ENCODE results near the gene FZD10. TPM values are rescaled to one million over a fixed set of nuclear protein-coding genes. Genes with fewer than 3 reads are reported as not detected.

The FZD10 gene, protein sequence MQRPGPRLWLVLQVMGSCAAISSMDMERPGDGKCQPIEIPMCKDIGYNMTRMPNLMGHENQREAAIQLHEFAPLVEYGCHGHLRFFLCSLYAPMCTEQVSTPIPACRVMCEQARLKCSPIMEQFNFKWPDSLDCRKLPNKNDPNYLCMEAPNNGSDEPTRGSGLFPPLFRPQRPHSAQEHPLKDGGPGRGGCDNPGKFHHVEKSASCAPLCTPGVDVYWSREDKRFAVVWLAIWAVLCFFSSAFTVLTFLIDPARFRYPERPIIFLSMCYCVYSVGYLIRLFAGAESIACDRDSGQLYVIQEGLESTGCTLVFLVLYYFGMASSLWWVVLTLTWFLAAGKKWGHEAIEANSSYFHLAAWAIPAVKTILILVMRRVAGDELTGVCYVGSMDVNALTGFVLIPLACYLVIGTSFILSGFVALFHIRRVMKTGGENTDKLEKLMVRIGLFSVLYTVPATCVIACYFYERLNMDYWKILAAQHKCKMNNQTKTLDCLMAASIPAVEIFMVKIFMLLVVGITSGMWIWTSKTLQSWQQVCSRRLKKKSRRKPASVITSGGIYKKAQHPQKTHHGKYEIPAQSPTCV
- under 1 TPM; 0.12 to 0.31 TPM for total RNA-seq
- long read RNA-seq, result 0 reads

DNA sequence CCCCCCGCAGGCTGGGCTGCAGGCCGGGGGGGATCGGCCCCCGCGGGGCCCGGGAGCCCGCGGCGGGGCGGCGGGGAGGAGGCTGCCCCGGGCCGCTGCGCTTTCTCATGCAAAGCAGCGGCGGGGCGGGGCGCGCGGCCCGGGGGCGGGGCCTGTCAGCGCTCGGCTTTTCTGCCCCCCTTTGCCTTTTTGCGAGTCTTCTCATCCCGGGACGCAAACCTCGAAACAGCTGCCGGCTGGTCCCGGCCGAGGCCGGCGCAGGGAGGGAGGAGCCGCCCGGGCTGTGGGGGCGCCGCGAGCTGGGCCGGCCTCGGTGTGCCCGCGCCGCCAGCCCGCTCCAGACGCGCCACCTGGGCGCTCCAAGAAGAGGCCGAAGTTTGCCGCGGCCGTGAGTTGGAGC, at the start of gene FZD10:
FZD10 (plus strand) TSS at position 198 of the 400 bp plus-strand sequence. CDS start 479 bp downstream, outside the sequence.
- DNase-seq (peak; percentile 53), ATAC-seq (peak; percentile 62 to 63)
- intact Hi-C loops (cut with DNase I), result no loop called here

DNA sequence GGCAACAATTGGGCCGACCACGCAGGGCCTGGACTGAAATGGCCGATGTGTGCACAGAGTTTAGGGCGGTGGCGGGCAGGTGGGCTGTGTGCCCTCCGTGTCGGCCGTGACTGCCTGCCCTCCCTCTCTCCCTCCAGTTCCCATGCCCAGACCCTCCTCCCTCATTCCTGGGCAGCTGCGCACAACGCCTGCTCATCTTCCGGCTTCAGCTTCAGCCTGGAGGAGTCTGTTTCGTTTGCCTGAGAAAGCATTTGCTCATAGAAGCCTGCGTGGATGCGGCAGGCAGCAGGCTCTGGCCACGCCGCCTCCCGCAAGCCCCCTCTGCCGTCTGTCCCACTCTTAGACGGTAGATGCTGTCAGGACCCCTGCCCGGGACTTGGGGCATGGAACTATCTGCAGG, 47.3 kb upstream of the FZD10 start:
- intact Hi-C loops (cut with DNase I), result no loop called here
- DNase-seq (no peak), ATAC-seq (no peak)

DNA sequence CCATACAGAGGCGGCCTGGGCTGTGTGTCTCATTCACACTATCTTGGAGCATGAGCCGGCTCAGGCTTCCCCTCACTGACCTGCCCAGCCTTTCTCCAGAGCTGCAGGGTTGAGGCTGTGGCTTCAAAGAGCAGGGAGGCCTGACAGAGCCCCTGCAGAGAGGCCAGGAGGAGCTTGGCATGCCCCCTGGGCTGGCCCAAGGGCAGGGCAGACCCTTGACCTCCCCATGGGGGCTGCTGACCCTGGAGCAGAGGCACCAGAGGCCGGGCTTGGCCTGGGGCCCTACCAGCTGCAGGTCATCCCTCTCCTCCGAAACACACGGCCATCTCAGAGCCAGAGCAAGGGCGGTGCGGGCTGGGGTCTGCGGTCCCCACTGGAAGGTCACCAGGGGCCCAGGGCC, 46.6 kb upstream of the FZD10 start:
- no peak for DNase-seq
- ATAC-seq, result no peak
- intact Hi-C loops (cut with DNase I), result no loop called here

DNA sequence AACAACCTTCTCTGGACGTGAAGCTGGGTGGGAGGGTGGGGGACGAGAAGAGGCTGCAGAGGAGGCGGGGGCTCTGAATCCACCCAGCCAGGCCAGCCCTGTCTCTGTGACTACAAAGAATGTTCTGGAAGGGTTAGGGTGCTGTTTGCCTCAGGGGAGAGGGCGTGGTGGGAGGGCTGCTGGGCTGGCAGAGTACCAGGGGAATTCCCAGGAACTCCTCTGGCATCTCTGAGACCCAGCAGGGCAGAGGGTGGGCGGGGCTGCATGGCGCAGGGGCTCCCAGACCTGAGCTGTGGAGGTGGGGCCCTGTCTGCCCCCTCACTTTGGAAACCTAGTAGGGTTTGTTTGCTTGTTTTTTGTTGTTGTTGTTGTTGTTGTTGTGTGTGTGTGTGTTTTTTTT, 45.5 kb upstream of the FZD10 start:
- intact Hi-C loops (cut with DNase I), result no loop called here

DNA sequence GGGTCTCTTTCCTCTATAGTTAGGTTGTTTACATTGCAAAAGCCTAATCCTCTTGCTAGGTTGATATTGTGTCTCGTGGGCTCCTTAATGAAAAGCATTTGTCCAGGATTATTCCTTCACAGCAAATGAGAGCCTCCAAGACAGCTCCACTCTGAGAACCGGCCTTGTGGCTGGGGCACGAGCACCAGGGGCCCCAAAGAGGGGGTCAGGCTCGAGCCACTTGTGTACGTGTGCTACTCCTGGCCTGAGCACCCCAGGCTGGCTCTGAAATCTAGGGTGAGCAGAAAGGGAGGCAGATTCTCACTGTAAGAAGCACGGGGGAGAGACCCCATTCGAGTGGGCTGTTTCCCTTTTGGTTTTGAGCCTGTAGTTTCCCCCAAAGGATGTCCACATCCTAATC, 45.0 kb upstream of the FZD10 start:
- ATAC-seq (no peak), DNase-seq (no peak)
- intact Hi-C loops (cut with DNase I), result no loop called here

More for the DNA sequence above, 45.5 kb upstream of the FZD10 start:
- ATAC-seq, result no peak
- DNase-seq, result no peak

DNA sequence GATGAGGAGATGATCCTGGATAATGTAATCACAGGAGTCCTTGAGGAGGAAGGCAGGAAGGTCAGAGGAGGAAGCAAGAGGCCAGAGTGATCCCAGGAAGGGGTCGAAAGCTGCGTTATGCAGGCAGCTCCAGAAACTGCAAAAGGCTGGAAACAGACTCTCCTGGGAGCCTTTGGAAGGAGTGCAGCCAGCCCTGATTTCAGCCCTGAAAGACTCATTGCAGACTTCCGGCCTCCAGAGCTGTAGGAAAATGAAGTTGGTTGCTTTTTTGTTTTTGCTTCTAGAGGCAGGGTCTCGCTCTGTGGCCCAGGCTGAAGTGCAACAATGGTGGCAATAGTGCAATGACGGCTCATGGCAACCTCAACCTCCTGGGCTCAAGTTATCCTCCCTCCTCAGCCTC, 44.6 kb upstream of the FZD10 start:
- DNase-seq (no peak), ATAC-seq (no peak)
- intact Hi-C loops (cut with DNase I), result no loop called here

DNA sequence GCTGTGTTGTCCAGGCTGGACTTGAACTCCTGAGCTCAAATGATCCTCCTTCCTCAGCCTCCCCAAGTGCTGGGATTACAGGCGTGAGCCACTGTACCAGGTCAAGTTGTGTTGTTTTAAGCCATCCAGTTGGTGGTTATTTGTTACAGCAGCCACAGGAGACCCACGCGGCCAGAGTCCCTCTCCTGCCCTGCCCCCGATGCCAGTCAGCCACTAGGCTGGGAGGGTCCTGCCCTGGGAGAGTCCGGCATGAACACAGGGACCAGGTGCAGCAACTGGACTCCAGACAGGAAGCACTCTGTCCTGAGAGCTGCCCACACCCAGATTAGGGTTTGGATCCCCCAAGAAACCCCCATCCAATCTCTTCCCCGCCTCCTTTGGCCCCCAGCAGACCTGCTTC, 44.1 kb upstream of the FZD10 start:
- ATAC-seq, result no peak
- intact Hi-C loops (cut with DNase I), result no loop called here
- no peak for DNase-seq

DNA sequence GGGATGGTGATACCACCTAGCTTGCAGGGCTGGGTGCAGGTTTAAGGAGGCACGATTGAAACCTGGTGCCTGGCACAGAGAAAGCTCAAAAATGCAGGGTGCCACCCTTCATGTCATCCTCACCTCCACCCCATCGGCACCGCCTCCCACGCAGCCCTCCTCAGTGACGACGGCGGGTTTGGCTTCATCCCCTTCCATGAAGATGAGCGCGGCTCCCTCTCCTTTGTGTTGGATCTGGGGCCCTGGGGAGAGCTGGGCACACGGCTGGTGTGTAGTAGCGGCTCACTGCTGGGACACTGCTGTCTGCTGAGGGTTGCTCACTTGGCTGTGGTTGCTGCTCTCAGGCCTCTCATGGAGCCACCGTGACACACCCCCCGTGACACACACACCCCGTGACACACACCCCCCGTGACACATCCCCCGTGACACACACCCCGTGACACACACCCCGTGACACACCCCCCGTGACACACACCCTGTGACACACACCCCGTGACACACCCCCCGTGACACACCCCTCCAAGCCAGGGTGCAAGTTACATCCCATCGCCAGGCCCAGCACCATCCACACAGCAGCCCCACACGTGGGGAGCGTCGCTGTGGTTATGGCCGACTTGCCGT, 42.9 kb upstream of the FZD10 start:
- intact Hi-C loops (cut with DNase I), result no loop called here
- DNase-seq (no peak), ATAC-seq (no peak)

DNA sequence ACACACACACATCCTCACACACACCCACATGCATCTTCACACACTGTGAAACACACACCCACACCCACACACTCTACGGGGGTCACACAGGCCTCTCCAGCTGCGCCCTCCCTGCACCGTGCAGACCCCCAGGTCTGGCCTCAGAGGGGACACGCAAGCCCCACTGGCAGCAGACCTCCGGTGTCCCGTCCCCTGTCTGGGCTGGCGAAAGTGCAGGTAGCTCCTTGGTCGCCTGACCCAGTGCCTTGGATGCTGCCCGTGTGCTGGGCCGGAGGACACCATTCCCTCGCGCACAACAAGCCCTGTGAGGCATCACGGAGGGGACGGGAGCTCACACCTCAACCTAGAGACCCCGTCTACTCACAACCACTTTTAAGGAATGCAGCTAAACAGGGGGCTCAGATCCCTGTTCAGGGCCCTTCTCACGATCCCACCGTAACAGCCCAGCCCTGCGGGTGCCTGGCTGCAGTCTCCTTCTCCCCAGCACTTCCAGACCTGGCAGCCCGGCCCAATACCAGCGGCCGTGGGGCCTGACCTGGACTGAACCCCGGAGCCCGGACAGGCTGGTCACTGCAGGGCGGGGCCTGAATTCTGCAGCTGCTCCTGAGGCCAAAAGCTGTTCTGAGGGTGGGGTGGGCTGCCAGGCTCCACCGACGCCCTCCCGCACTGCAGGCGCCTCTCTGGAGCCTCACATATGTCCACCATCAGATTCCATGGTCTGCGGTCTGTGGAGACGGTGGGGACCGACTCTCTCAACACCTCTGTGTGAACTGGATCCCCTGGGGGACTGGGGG, 42.1 kb upstream of the FZD10 start:
- DNase-seq (no peak), ATAC-seq (peak in 1 of 2 donors; percentile 14)
- intact Hi-C loops (cut with DNase I), result no loop called here

DNA sequence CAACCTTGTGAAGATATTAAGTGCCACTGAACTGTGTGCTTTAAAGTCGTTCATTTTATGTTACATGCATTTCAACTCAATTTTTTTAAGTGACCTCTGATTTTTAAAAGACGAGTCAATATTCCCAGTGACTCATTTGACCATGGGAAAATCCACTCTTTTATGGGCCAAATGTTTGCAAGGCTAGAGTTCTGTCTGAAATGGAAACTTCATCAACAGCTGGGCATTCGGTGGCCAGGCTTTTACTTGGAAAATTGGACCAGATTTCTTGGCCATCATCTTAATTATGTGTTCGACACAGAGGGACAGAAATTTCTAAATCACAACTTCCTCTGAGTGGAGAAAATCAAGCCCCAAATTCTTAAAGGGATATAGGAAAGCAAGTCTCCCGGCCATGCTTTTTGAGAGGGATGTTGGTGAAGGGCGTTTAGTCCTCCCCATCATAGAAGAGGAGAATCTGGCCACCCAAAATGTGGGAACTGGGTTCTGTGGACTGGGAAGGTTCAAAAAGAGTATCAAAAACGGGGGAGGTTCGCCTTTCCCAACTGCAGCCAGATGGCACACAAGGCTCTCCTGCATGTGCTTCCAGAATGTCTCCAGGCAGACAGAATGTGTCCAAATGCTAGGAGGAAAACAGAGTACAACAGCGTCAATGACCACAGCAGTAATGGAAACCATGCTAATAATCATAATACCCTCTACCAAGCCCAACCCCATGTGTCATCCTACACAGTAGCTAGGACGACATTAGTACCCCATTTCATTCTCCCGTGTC, 40.9 kb upstream of the FZD10 start:
- intact Hi-C loops (cut with DNase I), result no loop called here
- DNase-seq (no peak), ATAC-seq (peak; percentile 17 to 27)

DNA sequence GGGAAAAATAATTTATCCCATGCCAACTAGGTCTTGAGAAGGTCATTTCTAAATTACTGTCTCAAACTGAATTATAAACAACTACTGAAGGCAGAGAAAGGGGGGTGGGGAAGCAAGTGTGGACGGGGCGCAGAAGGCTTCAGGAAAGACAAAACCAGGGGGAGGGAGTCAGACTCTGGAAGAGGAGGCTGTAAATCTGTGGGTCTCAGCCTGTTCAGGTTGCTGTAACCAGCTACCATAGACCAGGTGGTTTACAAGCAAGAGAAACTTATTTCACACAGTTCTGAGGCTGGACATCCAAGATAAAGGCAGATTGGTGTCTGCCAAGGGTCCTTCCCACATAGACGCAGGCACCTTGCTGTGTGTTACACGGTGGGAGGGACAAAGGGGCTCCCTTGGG, 39.9 kb upstream of the FZD10 start:
- ATAC-seq (no peak), DNase-seq (no peak)
- intact Hi-C loops (cut with DNase I), result no loop called here

DNA sequence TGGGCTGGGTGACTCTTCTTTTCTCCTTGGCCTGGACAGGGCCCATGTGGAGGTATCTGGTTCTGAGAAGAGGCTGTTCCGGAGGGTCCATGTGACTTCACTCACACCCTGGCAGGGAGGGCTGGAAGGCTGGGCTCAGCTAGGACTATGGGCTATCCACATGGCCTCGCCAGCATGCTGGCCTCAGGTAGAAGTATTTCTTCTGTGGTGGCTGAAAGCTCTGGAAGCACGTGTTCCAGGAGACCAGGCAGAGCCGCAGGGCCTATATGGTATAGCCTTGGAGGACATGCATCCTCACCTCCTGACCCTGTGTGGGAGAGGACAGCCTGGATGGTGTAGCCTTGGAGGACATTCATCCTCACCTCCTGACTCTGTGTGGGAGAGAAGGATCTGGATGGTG, 38.2 kb upstream of the FZD10 start:
- ATAC-seq (no peak), DNase-seq (no peak)
- intact Hi-C loops (cut with DNase I), result no loop called here

DNA sequence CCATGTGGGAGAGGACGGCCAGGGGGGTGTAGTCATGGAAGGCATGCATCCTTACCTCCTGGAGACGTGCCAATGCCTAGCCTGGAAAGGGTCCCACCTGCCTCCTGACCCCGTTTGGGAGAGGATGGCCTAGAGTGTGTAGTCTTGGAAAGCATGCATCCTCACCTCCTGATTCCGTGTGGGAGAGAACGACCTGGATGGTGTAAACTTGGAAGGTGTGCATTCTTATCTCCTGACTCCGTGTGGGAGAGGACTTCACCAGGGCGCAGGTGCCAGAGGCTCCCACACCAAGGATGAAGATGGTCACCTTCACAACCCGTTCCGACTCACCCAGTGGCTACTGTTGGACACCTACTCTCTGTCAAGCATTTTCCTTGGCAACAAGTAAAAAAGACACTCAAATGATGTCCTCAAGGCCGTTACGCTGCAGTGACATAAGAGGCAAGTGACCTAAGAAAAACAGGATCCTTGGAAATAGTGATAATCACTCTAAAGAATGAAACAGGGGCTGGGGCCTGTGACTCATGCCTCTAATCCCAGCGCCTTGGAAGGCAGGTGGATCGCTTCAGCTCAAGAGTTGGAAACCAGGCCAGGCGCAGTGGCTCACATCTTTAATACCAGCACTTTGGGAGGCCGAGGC, 37.5 kb upstream of the FZD10 start:
- intact Hi-C loops (cut with DNase I), result no loop called here
- DNase-seq, result no peak
- ATAC-seq, result no peak

DNA sequence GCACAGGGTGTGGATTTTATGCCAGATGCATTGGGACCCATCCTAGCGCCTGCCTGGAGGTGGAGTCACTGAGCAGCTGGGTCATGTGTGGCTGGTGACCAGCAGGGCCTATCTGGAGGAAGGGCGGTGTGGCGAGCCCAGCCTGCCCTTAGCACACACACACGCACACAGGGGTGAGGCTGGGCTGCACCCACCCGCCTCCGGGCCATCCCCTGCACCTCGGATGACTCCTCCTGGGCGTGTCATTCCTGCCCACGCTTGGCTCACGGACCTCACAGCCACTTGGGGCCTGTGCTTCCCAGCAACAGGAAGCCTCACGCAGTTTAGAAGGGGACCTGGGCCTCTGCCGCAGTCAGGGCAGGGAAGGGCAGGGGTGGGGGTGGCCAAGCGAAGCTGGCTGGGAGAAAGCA, 36.2 kb upstream of the FZD10 start:
- ATAC-seq (peak in 1 of 2 donors; percentile 66), DNase-seq (peak; percentile 75)
- intact Hi-C loops (cut with DNase I), result no loop called here

DNA sequence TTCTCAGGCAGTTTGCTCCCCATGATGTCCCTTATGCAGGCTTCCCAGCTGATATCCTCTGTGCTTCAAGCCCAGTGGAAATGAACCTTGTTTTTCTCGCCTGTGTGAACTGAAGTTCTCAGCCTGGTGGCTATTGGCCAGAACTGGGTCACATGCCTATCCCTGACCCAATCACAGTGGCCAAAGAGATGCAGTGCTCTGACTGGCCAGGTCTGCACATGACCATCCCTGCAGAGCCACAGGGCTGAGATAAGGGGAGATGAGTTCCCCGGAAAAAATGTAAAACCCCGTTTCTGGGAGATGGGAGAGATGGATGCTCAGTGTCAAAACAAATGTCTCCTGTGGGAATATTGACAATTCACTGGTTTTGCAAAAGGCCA, 34.7 kb upstream of the FZD10 start:
- intact Hi-C loops (cut with DNase I), result no loop called here
- ATAC-seq (peak; percentile 48 to 58), DNase-seq (peak; percentile 40)

DNA sequence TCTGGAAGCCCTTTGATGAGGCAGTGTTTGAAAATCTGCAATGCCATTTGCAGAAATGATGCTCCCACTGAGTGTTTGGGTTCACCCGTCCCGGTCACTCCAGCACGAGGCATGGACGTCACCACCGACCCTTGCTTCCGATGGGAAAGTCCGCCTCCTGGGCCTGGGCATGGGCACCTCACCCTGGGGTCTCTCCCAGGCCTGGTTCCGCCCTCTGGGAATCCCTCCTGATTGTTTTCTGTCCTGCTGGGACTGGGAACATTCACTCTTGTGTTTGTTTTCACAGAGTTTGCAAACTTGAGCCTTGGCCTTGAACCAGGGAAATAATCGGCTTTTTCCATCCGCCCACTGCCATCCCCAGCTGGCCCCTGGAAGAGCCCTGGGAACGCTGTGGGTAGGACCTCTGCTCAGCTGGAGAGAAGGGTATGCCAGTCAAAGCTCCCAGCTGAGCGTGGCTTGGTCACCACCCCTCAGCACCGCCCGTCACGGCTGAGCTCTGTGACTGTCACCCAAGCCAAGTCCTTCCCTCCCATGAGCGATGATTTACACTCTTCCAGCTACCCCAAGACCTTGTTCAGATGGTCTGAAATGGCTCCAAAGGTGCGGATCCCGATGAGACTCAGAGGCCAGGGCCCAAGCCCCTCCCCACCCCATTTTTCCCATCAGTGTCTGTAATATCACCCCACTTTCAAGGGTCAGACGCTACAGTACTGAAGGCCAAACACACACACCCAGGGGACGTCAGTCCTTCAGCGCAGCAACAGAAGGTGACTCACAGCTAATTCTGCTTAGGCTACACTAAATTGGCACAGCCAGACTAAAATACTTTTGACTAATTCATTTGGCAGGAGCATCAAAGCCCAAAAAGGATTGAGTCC, 34.1 kb upstream of the FZD10 start:
- ATAC-seq, result peak; percentile 62 to 84
- DNase-seq, result peak; percentile 68
- intact Hi-C loops (cut with DNase I), result no loop called here

Data from left cardiac atrium (tissue), 4 donors.